ENCODE measurements around the gene TMEM184A.

DNA sequence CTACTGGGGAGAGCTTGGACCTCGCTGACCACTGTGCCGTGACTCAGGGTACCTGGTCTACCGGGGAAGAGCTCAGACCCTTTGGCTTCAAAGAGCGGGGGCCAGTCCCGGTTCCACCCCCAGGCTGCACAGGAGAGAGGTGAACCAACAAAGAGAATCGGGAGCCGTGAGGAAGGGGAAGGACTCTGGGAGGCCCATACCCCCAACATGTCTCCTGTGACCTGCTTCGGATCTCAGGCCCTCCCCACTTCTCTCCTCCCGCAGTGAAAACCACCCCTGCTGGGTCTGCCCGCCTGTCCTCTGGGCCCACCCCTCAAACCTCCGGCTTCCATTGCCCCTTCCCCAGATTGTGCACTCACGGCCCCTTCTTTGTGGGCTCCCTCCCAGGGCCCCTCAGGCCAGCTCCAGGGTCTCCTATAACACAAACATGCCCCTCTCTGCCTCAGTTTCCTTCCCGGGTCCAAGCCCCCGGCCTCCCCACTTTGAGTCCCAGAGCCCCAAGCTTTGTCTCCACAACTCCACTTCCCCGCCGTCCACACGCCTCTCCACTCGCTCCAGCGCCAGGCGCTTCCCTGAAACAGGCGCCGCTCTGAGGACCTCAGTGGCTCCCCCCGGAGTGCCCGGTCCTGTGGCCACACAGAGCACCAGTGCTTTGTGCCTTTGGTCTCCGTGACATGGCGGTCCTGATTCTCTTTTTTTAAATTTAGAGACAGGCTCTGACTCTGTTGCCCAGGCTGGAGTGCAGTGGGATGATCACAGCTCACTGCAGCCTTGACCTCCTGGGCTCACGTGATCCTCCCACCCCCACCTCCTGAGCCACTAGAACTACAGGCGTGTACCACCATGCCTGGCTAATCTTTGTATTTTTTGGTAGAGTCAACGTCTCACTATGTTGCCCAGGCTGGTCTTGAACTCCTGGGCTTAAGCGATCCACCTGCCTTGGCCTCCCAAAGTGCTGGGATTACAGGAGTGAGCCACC is 44.3 kb downstream of the TMEM184A start:
- TF ChIP-seq, protein P1, sequence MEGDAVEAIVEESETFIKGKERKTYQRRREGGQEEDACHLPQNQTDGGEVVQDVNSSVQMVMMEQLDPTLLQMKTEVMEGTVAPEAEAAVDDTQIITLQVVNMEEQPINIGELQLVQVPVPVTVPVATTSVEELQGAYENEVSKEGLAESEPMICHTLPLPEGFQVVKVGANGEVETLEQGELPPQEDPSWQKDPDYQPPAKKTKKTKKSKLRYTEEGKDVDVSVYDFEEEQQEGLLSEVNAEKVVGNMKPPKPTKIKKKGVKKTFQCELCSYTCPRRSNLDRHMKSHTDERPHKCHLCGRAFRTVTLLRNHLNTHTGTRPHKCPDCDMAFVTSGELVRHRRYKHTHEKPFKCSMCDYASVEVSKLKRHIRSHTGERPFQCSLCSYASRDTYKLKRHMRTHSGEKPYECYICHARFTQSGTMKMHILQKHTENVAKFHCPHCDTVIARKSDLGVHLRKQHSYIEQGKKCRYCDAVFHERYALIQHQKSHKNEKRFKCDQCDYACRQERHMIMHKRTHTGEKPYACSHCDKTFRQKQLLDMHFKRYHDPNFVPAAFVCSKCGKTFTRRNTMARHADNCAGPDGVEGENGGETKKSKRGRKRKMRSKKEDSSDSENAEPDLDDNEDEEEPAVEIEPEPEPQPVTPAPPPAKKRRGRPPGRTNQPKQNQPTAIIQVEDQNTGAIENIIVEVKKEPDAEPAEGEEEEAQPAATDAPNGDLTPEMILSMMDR (IDR thresholded peaks at IDR 0.05) = no peak
- TF ChIP-seq POLR2A (IDR thresholded peaks at IDR 0.05) (no peak), EP300 (IDR thresholded peaks at IDR 0.05) (no peak), POLR2AphosphoS5 (IDR thresholded peaks at IDR 0.05) (no peak)

Measured in sigmoid colon (tissue), 4 donors.